DND-41 (cell line): ENCODE results near the gene DDC.

Experiments
- CTCF ChIP-seq: IDR thresholded peaks from 2 replicates; pipeline ENCODE4 v1.5.1; 2012; ENCODE audit warnings: borderline replicate concordance, low read length, moderate library complexity, mild to moderate bottlenecking; ENCODE audit not compliant: poor library complexity, severe bottlenecking; ENCODE audit errors: extremely low read depth
- EZH2 ChIP-seq: IDR thresholded peaks from 3 replicates; pipeline ENCODE4 v1.6.1; 2012; ENCODE audit warnings: borderline replicate concordance, low read depth, mild to moderate bottlenecking, moderate library complexity, low read length, inconsistent platforms; ENCODE audit not compliant: severe bottlenecking

- no peak for TF ChIP-seq CTCF
- TF ChIP-seq EZH2 = no peak
These were observed 153.9 kb downstream of the DDC start for GRCh38 chr7:50411332-50411731.
